ENCODE data around the gene YJEFN3.

YJEFN3 gene

DNA sequence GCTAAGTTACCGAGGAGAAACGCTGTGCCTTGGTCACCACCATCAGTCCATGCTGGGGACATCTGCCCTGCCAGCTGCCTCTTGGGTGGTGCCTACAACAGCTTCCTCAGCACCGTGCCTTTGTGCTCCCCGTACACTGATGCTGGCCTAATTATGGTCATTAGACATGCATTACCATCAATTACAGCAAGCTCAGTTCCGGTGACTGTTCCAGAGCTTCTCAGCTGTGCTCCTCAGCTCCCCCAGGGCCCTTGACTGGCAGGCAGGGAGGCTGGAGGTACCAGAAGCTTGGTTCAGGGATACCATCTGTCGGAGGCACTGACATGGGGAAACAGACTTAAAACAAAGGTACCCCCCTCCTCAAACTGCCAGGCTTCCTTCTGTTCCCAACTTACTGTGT lies 49.5 kb downstream of the YJEFN3 start:
- TF ChIP-seq GATA2 (IDR thresholded peaks at IDR 0.05; ENCODE audit: low read depth, low read length) (no peak), GATA3 (IDR thresholded peaks at IDR 0.05; ENCODE audit: low read depth, low read length) (no peak)

DNA sequence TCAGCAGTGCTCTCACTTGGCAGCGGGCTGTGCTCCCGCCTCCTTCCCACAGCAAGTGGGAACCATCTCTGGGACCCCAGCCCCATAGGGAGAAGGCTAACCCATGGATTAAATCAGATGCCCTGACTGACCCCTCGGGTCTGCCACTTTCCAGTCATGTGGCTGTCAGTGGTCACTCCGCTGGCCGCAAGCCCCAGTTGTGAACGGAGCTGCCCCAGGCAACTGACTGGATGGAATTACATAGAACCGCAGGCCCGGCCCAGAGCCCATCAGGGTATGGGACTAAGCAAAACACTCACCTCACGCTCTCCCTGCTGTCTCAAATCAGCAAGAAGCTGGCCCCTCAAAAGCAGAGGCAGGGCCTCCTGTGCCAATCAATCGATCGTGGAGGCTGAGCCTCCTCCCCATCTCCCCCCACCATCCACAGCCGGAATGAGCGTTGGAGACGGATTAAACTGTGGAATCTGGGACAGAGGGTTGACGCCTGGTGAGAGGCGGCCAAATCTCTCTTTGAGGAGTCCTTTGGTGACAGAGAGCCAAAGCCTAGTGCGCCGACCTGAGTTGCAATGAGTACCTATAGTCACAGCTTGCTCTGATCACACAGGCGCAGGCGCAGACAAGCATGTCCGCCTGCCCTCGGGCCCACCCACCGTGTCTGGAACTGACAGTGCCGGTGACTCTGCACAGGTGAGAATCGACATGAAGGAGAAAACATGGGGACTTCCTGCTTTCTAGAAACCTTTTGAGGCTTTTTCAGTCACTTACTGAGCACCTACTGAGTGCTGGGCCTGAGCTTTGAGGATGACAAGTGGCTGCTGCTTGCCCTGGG lies 51.0 kb downstream of the YJEFN3 start:
- TF ChIP-seq GATA3 (IDR thresholded peaks at IDR 0.05; ENCODE audit: low read depth, low read length) (no peak), GATA2 (IDR thresholded peaks at IDR 0.05; ENCODE audit: low read depth, low read length) (no peak)

DNA sequence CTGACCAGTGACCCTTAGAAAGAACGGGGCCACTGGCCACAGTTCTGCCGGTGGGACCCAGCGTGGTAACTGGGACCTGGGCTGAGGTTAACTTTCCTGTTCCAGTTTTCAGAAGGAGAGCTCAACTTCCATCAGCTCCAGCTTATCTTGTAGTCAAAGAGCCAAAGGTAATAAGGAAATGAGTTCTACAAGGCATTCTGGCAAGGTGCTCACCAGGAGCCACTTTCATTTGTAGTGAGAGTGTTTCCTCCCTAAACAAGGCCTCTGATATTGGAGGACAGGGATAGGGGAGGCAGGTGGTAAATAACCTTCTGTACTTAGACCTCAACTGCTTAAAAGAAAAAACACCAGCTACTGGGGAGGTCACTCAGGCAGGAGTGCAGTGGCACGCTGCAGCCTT lies 51.7 kb downstream of the YJEFN3 start:
- no peak for TF ChIP-seq GATA3 (IDR thresholded peaks at IDR 0.05; ENCODE audit: low read depth, low read length)
- TF ChIP-seq GATA2 (IDR thresholded peaks at IDR 0.05; ENCODE audit: low read depth, low read length): no peak

DNA sequence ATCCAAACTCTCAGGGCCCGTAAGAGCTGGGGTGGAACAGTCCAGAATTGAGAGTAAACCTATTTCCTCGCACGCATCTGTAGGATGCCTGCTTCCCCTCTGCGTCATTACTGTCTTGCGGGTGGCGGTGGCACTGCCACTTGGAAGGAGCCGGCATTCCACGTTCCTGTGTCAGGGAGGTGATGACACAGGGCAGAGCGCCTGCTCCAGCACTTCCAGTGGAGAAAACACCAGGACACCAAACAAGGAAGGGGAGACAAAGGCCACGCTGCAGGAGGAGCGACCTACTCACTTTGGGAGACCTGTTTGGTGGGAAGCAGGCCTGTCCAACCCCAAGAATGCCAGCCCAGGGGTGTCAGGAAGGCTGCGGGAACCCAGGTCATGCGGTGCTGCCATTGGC lies 52.7 kb downstream of the YJEFN3 start:
- TF ChIP-seq GATA2 (IDR thresholded peaks at IDR 0.05; ENCODE audit: low read depth, low read length) (no peak), GATA3 (IDR thresholded peaks at IDR 0.05; ENCODE audit: low read depth, low read length) (no peak)

GRCh38 chr19:19582471-19582870 lies 53.8 kb downstream of the YJEFN3 start:
- no peak for TF ChIP-seq GATA3 (IDR thresholded peaks at IDR 0.05; ENCODE audit: low read depth, low read length)
- TF ChIP-seq GATA2 (IDR thresholded peaks at IDR 0.05; ENCODE audit: low read depth, low read length): no peak

GRCh38 chr19:19584356-19584755 lies 55.6 kb downstream of the YJEFN3 start:
- no peak for TF ChIP-seq GATA2 (IDR thresholded peaks at IDR 0.05; ENCODE audit: low read depth, low read length)
- no peak for TF ChIP-seq GATA3 (IDR thresholded peaks at IDR 0.05; ENCODE audit: low read depth, low read length)
